ENCODE results near the gene SYNGR1. TPM values are rescaled to one million over a fixed set of nuclear protein-coding genes. Genes with fewer than 3 reads are reported as not detected.

The SYNGR1 gene
- total and polyA plus RNA-seq, 9 donors: 13.1 to 104 (median 74.7) TPM

GRCh38 chr22:39422101-39422500 is 72.3 kb downstream of the SYNGR1 start:
- TF ChIP-seq EP300 (IDR thresholded peaks at IDR 0.05) (no peak), CTCF (IDR thresholded peaks at IDR 0.05) (no peak), POLR2A (IDR thresholded peaks at IDR 0.05) (no peak)
- no peak for DNase-seq
- WGBS, 3 donors: 75 to 83% (median 76%) methylated on average over 7 of the region's 7 CpGs
- Histone ChIP-seq H3K27me3 (no peaks in the 10 kb centered on the region), H3K4me3 (no peak overlapping the region), H3K36me3 (no peaks in the 10 kb centered on the region), H3K9me3 (no peaks in the 10 kb centered on the region), H3K27ac (no peak overlapping the region), H3K4me1 (ENCODE audit: insufficient read depth) (no peaks in the 10 kb centered on the region)
- intact Hi-C loops (cut with DNase I): no loop called here

- H3K27ac ChIP-seq: no peak overlapping the region
- no peak for DNase-seq
- TF ChIP-seq EP300 (IDR thresholded peaks at IDR 0.05): no peak
- TF ChIP-seq POLR2A (IDR thresholded peaks at IDR 0.05): no peak
- TF ChIP-seq CTCF (IDR thresholded peaks at IDR 0.05): no peak
- intact Hi-C loops (cut with DNase I): no loop called here
- H3K36me3 ChIP-seq: peaks cover under 1% of the 10 kb centered on the region
- no peak overlapping the region for H3K4me3 ChIP-seq
- H3K27me3 ChIP-seq: no peaks in the 10 kb centered on the region
- 91 to 94% (median 93%) methylated on average over 6 of the region's 6 CpGs for WGBS, 3 donors
- no peaks in the 10 kb centered on the region for H3K4me1 ChIP-seq (ENCODE audit: insufficient read depth)
- no peaks in the 10 kb centered on the region for H3K9me3 ChIP-seq
These were observed 72.9 kb downstream of the SYNGR1 start for GRCh38 chr22:39422721-39423120.

- H3K27ac ChIP-seq: no peak overlapping the region
These were observed 74.2 kb downstream of the SYNGR1 start for GRCh38 chr22:39423976-39424375.

GRCh38 chr22:39426380-39427043 is 76.7 kb downstream of the SYNGR1 start:
- WGBS, 3 donors: 91 to 93% (median 91%) methylated on average over 17 to 20 of the region's 20 CpGs
- H3K4me1 ChIP-seq (ENCODE audit: insufficient read depth): no peaks in the 10 kb centered on the region
- intact Hi-C loops (cut with DNase I): no loop called here
- no peak for TF ChIP-seq POLR2A (IDR thresholded peaks at IDR 0.05)
- no peak for TF ChIP-seq EP300 (IDR thresholded peaks at IDR 0.05)
- TF ChIP-seq CTCF (IDR thresholded peaks at IDR 0.05): no peak
- no peak overlapping the region for H3K27ac ChIP-seq
- no peaks in the 10 kb centered on the region for H3K9me3 ChIP-seq
- no peak overlapping the region for H3K4me3 ChIP-seq
- H3K36me3 ChIP-seq: peaks cover 2% of the 10 kb centered on the region
- no peaks in the 10 kb centered on the region for H3K27me3 ChIP-seq
- DNase-seq: no peak

More at GRCh38 chr22:39423976-39424375, 74.2 kb downstream of the SYNGR1 start:
- DNase-seq: no peak
- WGBS, 3 donors: 95 to 97% (median 96%) methylated on average over 3 of the region's 3 CpGs
- peaks cover 2% of the 10 kb centered on the region for H3K36me3 ChIP-seq
- H3K9me3 ChIP-seq: no peaks in the 10 kb centered on the region
- H3K4me1 ChIP-seq (ENCODE audit: insufficient read depth): no peaks in the 10 kb centered on the region
- no peak overlapping the region for H3K4me3 ChIP-seq
- intact Hi-C loops (cut with DNase I): no loop called here
- H3K27me3 ChIP-seq: no peaks in the 10 kb centered on the region
- TF ChIP-seq POLR2A (IDR thresholded peaks at IDR 0.05) (no peak), CTCF (IDR thresholded peaks at IDR 0.05) (no peak)
